HG02678 (cell line): ENCODE data around the gene REXO4.
"Not testable (repeated sequence)": the region's sequence is repeated elsewhere in the genome, so short reads cannot be mapped to it uniquely, and the experiment has no call there.

Experiments
- ATAC-seq: cut with Tn5 transposase; IDR thresholded peaks from one replicate; pipeline ENCODE4 v1.9.1; 2021; ENCODE audit warnings: mild to moderate bottlenecking, moderate library complexity; ENCODE audit not compliant: unreplicated experiment

Gene REXO4

GRCh38 chr9:133452562-133452961 is 34.8 kb upstream of the REXO4 start:
- no peak for ATAC-seq

GRCh38 chr9:133451865-133452264 is 34.1 kb upstream of the REXO4 start:
- not testable (repeated sequence) for ATAC-seq

- ATAC-seq: no peak
These were observed 31.9 kb upstream of the REXO4 start for GRCh38 chr9:133449760-133450159.

- ATAC-seq: no peak
These were observed 30.7 kb upstream of the REXO4 start for GRCh38 chr9:133448487-133448972.

- no peak for ATAC-seq
These were observed 27.6 kb upstream of the REXO4 start for GRCh38 chr9:133445293-133445969.

- ATAC-seq: no peak
These were observed 26.2 kb upstream of the REXO4 start for GRCh38 chr9:133443982-133444381.

GRCh38 chr9:133443248-133443647 is 25.4 kb upstream of the REXO4 start:
- ATAC-seq: no peak

GRCh38 chr9:133441571-133441970 is 23.8 kb upstream of the REXO4 start:
- ATAC-seq: no peak

- peak; percentile 77 for ATAC-seq
These were observed 23.1 kb upstream of the REXO4 start for GRCh38 chr9:133440874-133441273.

GRCh38 chr9:133439337-133439736 is 21.5 kb upstream of the REXO4 start:
- no peak for ATAC-seq

GRCh38 chr9:133437753-133438531 is 20.1 kb upstream of the REXO4 start:
- no peak for ATAC-seq

GRCh38 chr9:133436681-133437080 is 18.9 kb upstream of the REXO4 start:
- no peak for ATAC-seq

- no peak for ATAC-seq
These were observed 15.6 kb upstream of the REXO4 start for GRCh38 chr9:133433351-133433843.

GRCh38 chr9:133430244-133430643 is 12.4 kb upstream of the REXO4 start:
- no peak for ATAC-seq

GRCh38 chr9:133429641-133430161 is 11.9 kb upstream of the REXO4 start:
- no peak for ATAC-seq

- no peak for ATAC-seq
These were observed 11.4 kb upstream of the REXO4 start for GRCh38 chr9:133429214-133429613.

- ATAC-seq: no peak
These were observed 10.8 kb upstream of the REXO4 start for GRCh38 chr9:133428617-133429101.

GRCh38 chr9:133427658-133428348 is 10.0 kb upstream of the REXO4 start:
- no peak for ATAC-seq

GRCh38 chr9:133426011-133426410 is 8.2 kb upstream of the REXO4 start:
- ATAC-seq: no peak

GRCh38 chr9:133425049-133425632 is 7.3 kb upstream of the REXO4 start:
- no peak for ATAC-seq

- ATAC-seq: no peak
These were observed 6.4 kb upstream of the REXO4 start for GRCh38 chr9:133424187-133424586.
